Measurements from ENCODE around the gene ACTN1. TPM values are rescaled to one million over a fixed set of nuclear protein-coding genes. Genes with fewer than 3 reads are reported as not detected.
A peak's percentile ranks its signal among the peaks of the same experiment; 100 is the strongest.

ACTN1 gene
- total RNA-seq, 1 experiment from 2014 or later, result 212 TPM

GRCh38 chr14:68884031-68885030, 94.8 kb downstream of the ACTN1 start:
- ChIA-PET CTCF (no interaction called here), POLR2A (interaction anchor here (0.6 kb wide), 1 partner anchor 121 kb away, joined by 3 read pairs; no protein-coding TSS in a partner anchor)
- no peaks in the 10 kb centered on the region for H3K4me1 ChIP-seq (ENCODE audit: control insufficient read depth, insufficient read depth, low read length)
- TF ChIP-seq POLR2AphosphoS5 (IDR thresholded peaks at IDR 0.05; ENCODE audit: low read depth, low read length) (no peak), CTCF (IDR thresholded peaks at IDR 0.05) (no peak), SIN3A (IDR thresholded peaks at IDR 0.05; ENCODE audit: borderline replicate concordance, insufficient read depth, low read depth, low read length) (no peak), TCF7L2 (IDR thresholded peaks at IDR 0.05; ENCODE audit: low read depth, low read length) (no peak), REST (IDR thresholded peaks at IDR 0.05; ENCODE audit: insufficient read depth in 1 of 2, low read depth in 2 of 2, low read length in 1 of 2) (no peak)
- no peak overlapping the region for H3K4me3 ChIP-seq (ENCODE audit: low read depth in 2 of 2, low read length in 2 of 2)
- H3K36me3 ChIP-seq (ENCODE audit: control insufficient read depth, insufficient read depth, low read length), result peaks cover 9% of the 10 kb centered on the region
- no peak overlapping the region for H3K27ac ChIP-seq (ENCODE audit: low read length)
- H3K27me3 ChIP-seq (ENCODE audit: control insufficient read depth, insufficient read depth, low read length), result no peaks in the 10 kb centered on the region
- intact Hi-C loops (cut with micrococcal nuclease; ENCODE audit: unreplicated experiment) (no loop called here), in situ Hi-C loops (cut with HindIII; ENCODE audit: low pct_unique_long_range_greater_than_20kb, low sequenced_read_pairs) (no loop called here)
- no peak for ATAC-seq
- H3K9me3 ChIP-seq (ENCODE audit: control insufficient read depth, insufficient read depth, low read depth, low read length), result no peaks in the 10 kb centered on the region
- DNase-seq (ENCODE audit: low read depth, low spot score), result peak; percentile 12
- BruUV-seq (replicated peaks), result no TSS peak

GRCh38 chr14:68882235-68882634, 96.9 kb downstream of the ACTN1 start:
- DNase-seq (ENCODE audit: low read depth, low spot score) (no peak), ATAC-seq (no peak)
- H3K4me3 ChIP-seq (ENCODE audit: low read depth in 2 of 2, low read length in 2 of 2), result no peak overlapping the region
- CTCF ChIA-PET, result no interaction called here
- no TSS peak for BruUV-seq (replicated peaks)
- no peaks in the 10 kb centered on the region for H3K9me3 ChIP-seq (ENCODE audit: control insufficient read depth, insufficient read depth, low read depth, low read length)
- intact Hi-C loops (cut with micrococcal nuclease; ENCODE audit: unreplicated experiment), result no loop called here
- H3K27ac ChIP-seq (ENCODE audit: low read length), result no peak overlapping the region
- POLR2A ChIA-PET, result no interaction called here
- no peak for TF ChIP-seq POLR2AphosphoS5 (IDR thresholded peaks at IDR 0.05; ENCODE audit: low read depth, low read length)
- TF ChIP-seq CTCF (IDR thresholded peaks at IDR 0.05), result no peak
- no peak for TF ChIP-seq REST (IDR thresholded peaks at IDR 0.05; ENCODE audit: insufficient read depth in 1 of 2, low read depth in 2 of 2, low read length in 1 of 2)
- TF ChIP-seq SIN3A (IDR thresholded peaks at IDR 0.05; ENCODE audit: borderline replicate concordance, insufficient read depth, low read depth, low read length), result no peak
- no peak for TF ChIP-seq TCF7L2 (IDR thresholded peaks at IDR 0.05; ENCODE audit: low read depth, low read length)
- H3K4me1 ChIP-seq (ENCODE audit: control insufficient read depth, insufficient read depth, low read length), result no peaks in the 10 kb centered on the region
- no peaks in the 10 kb centered on the region for H3K27me3 ChIP-seq (ENCODE audit: control insufficient read depth, insufficient read depth, low read length)
- peaks cover 9% of the 10 kb centered on the region for H3K36me3 ChIP-seq (ENCODE audit: control insufficient read depth, insufficient read depth, low read length)
- in situ Hi-C loops (cut with HindIII; ENCODE audit: low pct_unique_long_range_greater_than_20kb, low sequenced_read_pairs), result no loop called here
